WTC11 (cell line): ENCODE data around the gene UBXN10.

Experiments used
- AFF4 ChIP-seq: sonication (generic); formaldehyde crosslinking; IDR thresholded peaks from 2 replicates; pipeline ENCODE4 v1.8.1; 2023; ENCODE audit warnings: mild to moderate bottlenecking, missing genetic modification reagents, borderline replicate concordance
- CBFB ChIP-seq: sonication (generic); formaldehyde crosslinking; IDR thresholded peaks from 2 replicates; pipeline ENCODE4 v1.8.1; 2022; ENCODE audit warnings: mild to moderate bottlenecking, low read depth, missing genetic modification reagents
- CTCF ChIP-seq: fragments of 200-600 bp; IDR thresholded peaks from 2 replicates; pipeline ENCODE4 v1.8.0; 2022; ENCODE audit warnings: antibody characterized with exemption
- EMX1 ChIP-seq: fragments of 250-450 bp; sonication (Bioruptor Pico); IDR thresholded peaks from 2 replicates; pipeline ENCODE4 v1.8.0; 2021; ENCODE audit warnings: mild to moderate bottlenecking
- FOXP4 ChIP-seq: sonication (generic); formaldehyde crosslinking; IDR thresholded peaks from 2 replicates; pipeline ENCODE4 v1.8.0; 2022; ENCODE audit warnings: mild to moderate bottlenecking, missing genetic modification reagents
- IRF1 ChIP-seq: sonication (generic); formaldehyde crosslinking; IDR thresholded peaks from 2 replicates; pipeline ENCODE4 v1.8.0; 2023; ENCODE audit warnings: missing genetic modification reagents
- TEAD1 ChIP-seq: sonication (generic); formaldehyde crosslinking; IDR thresholded peaks from 2 replicates; pipeline ENCODE4 v1.8.0; 2022; ENCODE audit warnings: mild to moderate bottlenecking, missing genetic modification reagents
- ZBTB21 ChIP-seq: sonication (generic); formaldehyde crosslinking; IDR thresholded peaks from 2 replicates; pipeline ENCODE4 v1.8.1; 2023; ENCODE audit warnings: mild to moderate bottlenecking, missing genetic modification reagents, borderline replicate concordance
- ZNF121 ChIP-seq: sonication (generic); formaldehyde crosslinking; IDR thresholded peaks from 2 replicates; pipeline ENCODE4 v1.8.0; 2023; ENCODE audit warnings: missing genetic modification reagents

GRCh38 chr1:20174937-20175666 is 10.8 kb upstream of the UBXN10 start:
- TF ChIP-seq TEAD1 (CRISPR knock-in tag) = no peak
- TF ChIP-seq EMX1 (CRISPR knock-in tag) = no peak
- no peak for TF ChIP-seq FOXP4 (CRISPR knock-in tag)
- no peak for TF ChIP-seq CTCF
- no peak for TF ChIP-seq IRF1 (CRISPR knock-in tag)
- TF ChIP-seq CBFB (CRISPR knock-in tag) = no peak
- no peak for TF ChIP-seq AFF4
- TF ChIP-seq ZBTB21 (CRISPR knock-in tag) = no peak
- no peak for TF ChIP-seq ZNF121 (CRISPR knock-in tag)
